Fibroblast of lung (primary cell): Measurements from ENCODE around the gene KIF26A. TPM values are rescaled to one million over a fixed set of nuclear protein-coding genes. Genes with fewer than 3 reads are reported as not detected.

Source experiments
- DNase-seq, 2 donors: peaks; one replicate each; pipeline versions ENCODE4 v3.0.0 to v3.0.0-alpha.2; 2010; ENCODE audit warnings: low read depth in 2 of 2
- H2AFZ ChIP-seq: 2 replicates; pipeline ENCODE4 v1.5.1; 2012; ENCODE audit warnings: low read length, control low read depth, inconsistent platforms
- H3K27ac ChIP-seq: 2 replicates; pipeline ENCODE4 v1.5.1; 2011; ENCODE audit warnings: low read length, control low read depth; ENCODE audit not compliant: insufficient read depth
- H3K27me3 ChIP-seq: 2 replicates; pipeline ENCODE4 v1.5.1; 2011; ENCODE audit warnings: mild to moderate bottlenecking, low read length; ENCODE audit not compliant: control insufficient read depth, insufficient read depth
- H3K36me3 ChIP-seq: 2 replicates; pipeline ENCODE4 v1.5.1; 2011; ENCODE audit warnings: low read length; ENCODE audit not compliant: control insufficient read depth, insufficient read depth
- H3K4me1 ChIP-seq: 2 replicates; pipeline ENCODE4 v1.5.1; 2011; ENCODE audit warnings: low read length; ENCODE audit not compliant: control insufficient read depth, insufficient read depth; ENCODE audit errors: extremely low read depth
- H3K4me2 ChIP-seq: 2 replicates; pipeline ENCODE4 v1.5.1; 2011; ENCODE audit warnings: low read length, control low read depth; ENCODE audit not compliant: insufficient read depth; ENCODE audit errors: extremely low read depth
- H3K4me3 ChIP-seq, 4 experiments: fragments of 200-600 bp in 1 of 4; sonication (generic) in 1 of 4; replicated peaks in 1 of 4; 2 replicates each; pipeline ENCODE4 v1.5.1; 2011 to 2016; ENCODE audit warnings: low read length in 4 of 4, low read depth in 3 of 4, mild to moderate bottlenecking in 3 of 4, control low read depth in 2 of 4, inconsistent platforms in 1 of 4, mixed read lengths in 1 of 4; ENCODE audit not compliant: insufficient read depth in 1 of 4; ENCODE audit errors: control extremely low read depth in 1 of 4
- H3K79me2 ChIP-seq: 2 replicates; pipeline ENCODE4 v1.5.1; 2012; ENCODE audit warnings: mild to moderate bottlenecking, low read length, inconsistent platforms; ENCODE audit not compliant: control insufficient read depth, insufficient read depth
- H3K9ac ChIP-seq: 2 replicates; pipeline ENCODE4 v1.5.1; 2011; ENCODE audit warnings: mild to moderate bottlenecking, low read length, control low read depth; ENCODE audit not compliant: insufficient read depth
- H3K9me3 ChIP-seq: 2 replicates; pipeline ENCODE4 v1.5.1; 2012; ENCODE audit warnings: low read depth, low read length; ENCODE audit not compliant: control insufficient read depth, insufficient read depth
- H4K20me1 ChIP-seq: 2 replicates; pipeline ENCODE4 v1.5.1; 2011; ENCODE audit warnings: low read length; ENCODE audit not compliant: control insufficient read depth, insufficient read depth; ENCODE audit errors: extremely low read depth
- EZH2 ChIP-seq: IDR thresholded peaks from 2 replicates; pipeline ENCODE4 v1.5.1; 2012; ENCODE audit warnings: low read length, control low read depth, mild to moderate bottlenecking; ENCODE audit errors: missing control alignments
- polyA plus RNA-seq, 2 donors: library from polyadenylated mRNA; depleted of rRNA in 1 of 2; stranded (reverse) in 1 of 2; unstranded in 1 of 2; fragments of >200 nt; gene quantifications; 2 replicates each; pipeline ENCODE4 v1.2.1, GENCODE V29; 2011 to 2012; ENCODE audit warnings: missing spikeins in 1 of 2
- total RNA-seq: library from RNA; depleted of rRNA; stranded (reverse); fragments of >200 nt; gene quantifications from 2 replicates; pipeline ENCODE4 v1.2.1, GENCODE V29; 2014
- TF ChIP-seq, protein P1 (sequence below), 2 donors: IDR thresholded peaks in 1 of 2; conservative IDR thresholded peaks in 1 of 2; 1 replicate in 1 of 2; 2 replicates in 1 of 2; pipeline ENCODE4 v1.5.1; 2011 to 2012; ENCODE audit warnings: low read length in 2 of 2, control low read depth in 1 of 2, inconsistent platforms in 1 of 2, low read depth in 1 of 2, mild to moderate bottlenecking in 1 of 2

KIF26A gene
- total and polyA plus RNA-seq, 2 donors (not counting 1 experiment from before 2014, with no cell fraction given): 0.01 to 2.0 TPM

DNA sequence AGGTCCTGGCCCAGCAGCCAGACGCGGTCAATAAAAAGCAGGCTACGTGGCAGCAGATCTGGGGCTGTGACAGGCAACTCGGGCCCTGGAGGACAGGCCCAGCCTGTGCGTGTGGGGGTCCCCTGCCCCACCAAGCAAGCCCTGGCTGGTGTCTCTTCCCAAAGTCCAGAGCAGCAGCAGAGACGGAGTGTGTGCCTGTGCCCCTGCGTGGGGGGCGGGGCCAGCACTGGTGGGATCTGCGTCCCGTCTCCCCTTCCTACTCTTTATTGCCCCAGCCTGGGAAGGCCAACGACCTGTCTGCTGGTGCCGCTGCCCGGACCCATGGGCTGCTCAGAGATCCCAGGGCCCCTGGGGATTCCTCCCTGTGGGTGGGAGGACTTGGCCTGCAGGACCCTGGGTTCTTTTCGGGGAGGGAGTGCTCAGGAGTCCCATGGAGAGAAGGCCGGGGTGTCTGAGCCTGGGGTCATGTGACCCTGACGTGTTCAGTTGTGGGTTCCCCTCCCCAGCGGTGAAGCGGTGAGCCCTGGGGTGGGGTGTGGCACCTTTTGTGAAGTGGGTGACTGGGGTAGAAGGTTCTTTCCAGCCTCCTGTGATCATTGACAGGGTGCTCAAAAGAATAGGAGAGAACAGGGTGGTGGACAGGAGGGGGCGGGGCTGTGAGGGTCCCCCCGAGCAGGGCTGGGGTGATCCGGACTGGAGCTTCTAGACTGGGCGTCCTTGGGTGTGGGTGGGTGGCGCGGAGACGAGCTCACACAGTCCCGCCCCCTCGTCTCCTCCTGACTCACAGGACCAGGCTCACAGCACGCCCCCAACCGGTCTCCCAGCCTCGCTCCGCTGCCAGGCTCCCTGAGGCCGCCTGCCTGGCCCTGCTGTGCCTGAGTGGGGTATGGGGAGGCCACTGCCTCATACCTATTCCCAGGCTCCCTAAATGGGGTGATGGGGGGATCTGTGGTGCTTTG, 30.5 kb upstream of the KIF26A start:
- Histone ChIP-seq H2AFZ (no peak overlapping the region), H3K27me3 (no peaks in the 10 kb centered on the region), H3K9ac (no peak overlapping the region), H3K4me1 (no peaks in the 10 kb centered on the region), H3K4me3 (no peak overlapping the region), H3K27ac (no peak overlapping the region), H3K9me3 (no peaks in the 10 kb centered on the region), H3K79me2 (no peaks in the 10 kb centered on the region), H4K20me1 (no peaks in the 10 kb centered on the region), H3K36me3 (no peaks in the 10 kb centered on the region), H3K4me2 (no peak overlapping the region)
- TF ChIP-seq, protein P1, sequence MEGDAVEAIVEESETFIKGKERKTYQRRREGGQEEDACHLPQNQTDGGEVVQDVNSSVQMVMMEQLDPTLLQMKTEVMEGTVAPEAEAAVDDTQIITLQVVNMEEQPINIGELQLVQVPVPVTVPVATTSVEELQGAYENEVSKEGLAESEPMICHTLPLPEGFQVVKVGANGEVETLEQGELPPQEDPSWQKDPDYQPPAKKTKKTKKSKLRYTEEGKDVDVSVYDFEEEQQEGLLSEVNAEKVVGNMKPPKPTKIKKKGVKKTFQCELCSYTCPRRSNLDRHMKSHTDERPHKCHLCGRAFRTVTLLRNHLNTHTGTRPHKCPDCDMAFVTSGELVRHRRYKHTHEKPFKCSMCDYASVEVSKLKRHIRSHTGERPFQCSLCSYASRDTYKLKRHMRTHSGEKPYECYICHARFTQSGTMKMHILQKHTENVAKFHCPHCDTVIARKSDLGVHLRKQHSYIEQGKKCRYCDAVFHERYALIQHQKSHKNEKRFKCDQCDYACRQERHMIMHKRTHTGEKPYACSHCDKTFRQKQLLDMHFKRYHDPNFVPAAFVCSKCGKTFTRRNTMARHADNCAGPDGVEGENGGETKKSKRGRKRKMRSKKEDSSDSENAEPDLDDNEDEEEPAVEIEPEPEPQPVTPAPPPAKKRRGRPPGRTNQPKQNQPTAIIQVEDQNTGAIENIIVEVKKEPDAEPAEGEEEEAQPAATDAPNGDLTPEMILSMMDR (conservative IDR thresholded peaks at IDR 0.05 in 1 of 2, IDR thresholded peaks at IDR 0.05 in 1 of 2; ENCODE audit: low read depth in 1 of 2, low read length in 2 of 2): no peak
- TF ChIP-seq EZH2: no peak
- no peak for DNase-seq

DNA sequence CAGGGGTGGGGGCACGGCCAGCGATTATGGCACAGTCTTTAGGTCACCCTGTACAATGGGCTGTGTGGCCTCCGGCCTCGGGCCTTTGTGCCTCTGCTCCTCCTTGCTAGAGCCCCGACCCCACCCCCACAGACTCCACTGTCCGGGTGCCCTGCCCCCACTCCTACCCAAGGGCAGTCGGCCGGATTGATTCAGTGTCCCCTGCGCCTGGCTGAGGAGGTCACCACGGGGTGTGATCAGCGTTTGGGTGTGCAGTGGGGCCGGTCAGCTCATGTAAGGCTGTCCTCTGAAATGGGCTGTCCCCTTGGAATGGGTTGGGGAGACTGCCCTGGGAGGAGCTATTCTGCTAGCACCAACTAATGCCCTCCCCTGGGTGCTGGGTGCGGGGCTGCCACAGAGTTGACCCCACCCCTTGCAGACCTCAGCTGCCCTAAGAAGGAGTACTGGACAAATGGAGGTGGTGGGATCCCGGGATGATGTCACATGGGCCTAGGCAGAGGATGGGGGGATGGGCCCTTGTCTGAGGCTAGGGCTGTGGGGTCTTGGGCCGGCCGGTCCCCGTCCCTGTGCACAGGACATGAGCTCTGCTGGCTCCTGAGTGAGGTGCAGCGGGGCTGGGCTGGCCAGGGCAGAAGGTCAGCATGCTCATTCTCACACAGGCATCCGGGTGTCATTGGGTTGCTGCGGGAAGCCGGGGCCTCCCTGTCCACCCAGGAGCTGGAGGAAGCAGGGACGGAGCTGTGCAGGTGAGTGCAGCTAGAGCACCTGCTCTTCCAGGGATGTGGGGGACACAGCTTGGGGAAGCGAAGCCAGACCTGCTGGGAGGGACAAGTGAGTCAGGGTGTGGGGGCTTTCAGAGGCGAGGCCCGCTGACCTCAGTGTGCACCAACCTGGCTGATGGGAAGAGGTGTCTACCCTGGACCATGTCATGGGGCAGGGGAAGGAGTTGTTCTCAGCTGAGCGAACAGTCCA, 29.5 kb upstream of the KIF26A start:
- H3K9me3 ChIP-seq: no peaks in the 10 kb centered on the region
- no peak overlapping the region for H2AFZ ChIP-seq
- TF ChIP-seq, protein P1 (conservative IDR thresholded peaks at IDR 0.05 in 1 of 2, IDR thresholded peaks at IDR 0.05 in 1 of 2; ENCODE audit: low read depth in 1 of 2, low read length in 2 of 2): no peak
- no peak for TF ChIP-seq EZH2
- H3K4me2 ChIP-seq: no peak overlapping the region
- no peaks in the 10 kb centered on the region for H3K79me2 ChIP-seq
- no peak for DNase-seq
- no peak overlapping the region for H3K27ac ChIP-seq
- no peak overlapping the region for H3K4me3 ChIP-seq
- H3K4me1 ChIP-seq: no peaks in the 10 kb centered on the region
- H3K36me3 ChIP-seq: no peaks in the 10 kb centered on the region
- H4K20me1 ChIP-seq: no peaks in the 10 kb centered on the region
- no peak overlapping the region for H3K9ac ChIP-seq
- H3K27me3 ChIP-seq: no peaks in the 10 kb centered on the region
